ENCODE results near the gene GPR171.
"Not testable (repeated sequence)": the region's sequence is repeated elsewhere in the genome, so short reads cannot be mapped to it uniquely, and the experiment has no call there.

Gene GPR171, protein sequence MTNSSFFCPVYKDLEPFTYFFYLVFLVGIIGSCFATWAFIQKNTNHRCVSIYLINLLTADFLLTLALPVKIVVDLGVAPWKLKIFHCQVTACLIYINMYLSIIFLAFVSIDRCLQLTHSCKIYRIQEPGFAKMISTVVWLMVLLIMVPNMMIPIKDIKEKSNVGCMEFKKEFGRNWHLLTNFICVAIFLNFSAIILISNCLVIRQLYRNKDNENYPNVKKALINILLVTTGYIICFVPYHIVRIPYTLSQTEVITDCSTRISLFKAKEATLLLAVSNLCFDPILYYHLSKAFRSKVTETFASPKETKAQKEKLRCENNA

DNA sequence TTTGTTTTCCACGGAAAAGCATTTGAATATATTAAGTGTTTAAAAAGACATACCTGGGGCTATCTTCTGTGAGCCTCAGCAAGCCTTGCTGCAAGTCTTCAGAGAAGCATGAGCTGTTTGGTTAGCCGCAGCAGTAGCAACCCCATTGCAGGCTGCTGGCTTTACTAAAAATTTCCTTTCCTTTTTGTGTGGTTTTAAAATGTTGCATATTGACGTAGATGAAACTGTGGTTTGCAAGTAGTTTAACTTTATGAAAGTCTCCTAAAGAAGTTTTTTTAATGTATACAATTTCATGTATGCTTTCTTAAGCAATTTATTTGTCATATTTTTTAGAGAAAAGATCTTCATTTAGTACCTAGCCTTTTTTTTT, at the start of gene GPR171:
Gene GPR171, minus strand, starts transcription at position 166 of the 370 bp plus-strand sequence. CDS start 3,830 bp downstream, outside the sequence.
- DNase-seq (ENCODE audit: low read depth in 3 of 3) = peak; percentile 35 to 54 (median 54)

DNA sequence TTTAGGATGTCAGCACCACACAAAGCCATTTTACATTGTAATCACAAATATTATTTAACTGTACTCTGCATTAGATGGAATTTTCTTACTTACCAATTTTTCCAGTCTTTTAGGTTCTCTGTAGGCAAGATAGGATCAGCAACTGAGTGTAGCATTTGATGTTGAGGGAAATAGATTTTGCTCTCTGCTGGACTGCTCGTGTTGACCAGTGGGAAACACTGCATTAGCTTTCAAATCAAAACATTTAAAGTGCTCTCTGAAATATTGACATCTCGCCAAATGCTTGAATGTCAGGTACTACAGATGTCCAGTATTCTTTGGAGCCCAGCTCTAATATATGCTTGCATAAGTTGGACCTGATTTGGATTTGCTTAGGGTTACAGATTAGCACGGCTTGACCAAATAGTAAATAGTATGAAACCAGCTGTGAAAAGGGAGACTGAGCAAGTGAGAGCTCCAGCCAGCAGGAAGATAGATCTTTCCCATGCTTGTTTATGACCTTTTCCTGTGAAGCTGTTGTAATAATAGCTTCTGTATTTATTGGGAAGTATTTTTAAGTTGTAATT, 45.8 kb upstream of the GPR171 start:
- no peak for DNase-seq (ENCODE audit: low read depth in 3 of 3)

DNA sequence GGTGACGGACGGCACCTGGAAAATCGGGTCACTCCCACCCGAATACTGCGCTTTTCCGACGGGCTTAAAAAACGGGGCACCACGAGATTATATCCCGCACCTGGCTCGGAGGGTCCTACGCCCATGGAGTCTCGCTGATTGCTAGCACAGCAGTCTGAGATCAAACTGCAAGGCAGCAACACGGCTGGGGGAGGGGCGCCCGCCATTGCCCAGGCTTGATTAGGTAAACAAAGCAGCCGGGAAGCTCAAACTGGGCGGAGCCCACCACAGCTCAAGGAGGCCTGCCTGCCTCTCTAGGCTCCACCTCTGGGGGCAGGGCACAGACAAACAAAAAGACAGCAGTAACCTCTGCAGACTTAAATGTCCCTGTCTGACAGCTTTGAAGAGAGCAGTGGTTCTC, 39.0 kb upstream of the GPR171 start:
- not testable (repeated sequence) for DNase-seq (ENCODE audit: low read depth in 3 of 3)

DNA sequence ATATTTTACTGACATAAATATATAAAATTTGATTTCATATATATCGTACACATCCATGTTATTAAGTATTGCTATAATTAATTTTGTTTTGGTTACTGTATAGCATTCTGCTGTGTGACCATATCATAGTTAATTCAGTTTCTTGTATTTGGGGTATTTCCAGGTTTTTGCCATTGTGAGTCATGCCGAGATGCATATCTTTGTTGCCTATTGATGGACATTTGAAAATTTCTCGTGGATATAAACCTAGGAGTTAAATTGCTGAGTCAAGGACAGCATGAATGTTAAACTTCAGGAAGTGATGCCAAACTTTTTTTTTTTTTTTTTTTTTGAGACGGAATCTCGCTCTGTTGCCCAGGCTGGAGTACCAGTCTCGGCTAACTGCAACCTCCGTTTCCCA, 33.7 kb upstream of the GPR171 start:
- DNase-seq (ENCODE audit: low read depth in 3 of 3) = no peak

DNA sequence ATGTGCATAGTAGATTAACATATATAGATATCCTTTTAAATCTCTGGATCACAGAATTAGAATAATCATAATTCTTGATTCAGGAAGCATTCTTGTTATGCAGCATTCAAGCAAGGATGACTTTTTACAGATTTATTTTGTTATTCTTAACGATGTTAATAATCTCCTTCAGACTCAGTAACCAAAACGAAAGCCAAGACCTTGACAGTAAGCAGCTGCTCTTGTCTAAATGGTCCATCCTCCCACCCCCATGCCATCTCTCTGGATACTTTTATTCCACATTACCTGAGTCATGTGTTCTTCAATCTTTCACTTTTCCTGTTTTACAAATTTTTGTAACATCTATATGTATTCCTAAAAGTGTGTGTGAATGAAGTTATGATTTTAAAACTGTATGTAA, 33.3 kb upstream of the GPR171 start:
- no peak for DNase-seq (ENCODE audit: low read depth in 3 of 3)

DNA sequence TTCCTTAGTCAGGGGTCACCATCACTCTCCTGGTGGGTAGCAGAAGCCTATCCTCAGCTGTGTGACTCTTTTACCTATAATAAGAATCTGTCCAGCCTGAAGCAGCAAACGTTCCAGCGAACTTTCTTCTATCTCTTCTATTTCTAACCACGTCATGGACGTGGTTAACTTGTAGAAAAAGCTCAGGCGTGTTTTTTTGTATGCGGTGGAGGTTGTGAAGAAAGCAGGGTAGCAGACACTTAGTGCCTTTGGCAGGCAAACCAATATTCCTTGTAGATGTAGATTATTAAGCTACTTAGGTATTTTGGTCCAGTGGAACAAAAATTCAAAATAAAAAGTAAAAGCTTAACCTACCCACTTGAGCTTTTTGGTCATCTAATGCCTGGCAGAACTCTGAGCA, 31.8 kb upstream of the GPR171 start:
- DNase-seq (ENCODE audit: low read depth in 3 of 3) = no peak

DNA sequence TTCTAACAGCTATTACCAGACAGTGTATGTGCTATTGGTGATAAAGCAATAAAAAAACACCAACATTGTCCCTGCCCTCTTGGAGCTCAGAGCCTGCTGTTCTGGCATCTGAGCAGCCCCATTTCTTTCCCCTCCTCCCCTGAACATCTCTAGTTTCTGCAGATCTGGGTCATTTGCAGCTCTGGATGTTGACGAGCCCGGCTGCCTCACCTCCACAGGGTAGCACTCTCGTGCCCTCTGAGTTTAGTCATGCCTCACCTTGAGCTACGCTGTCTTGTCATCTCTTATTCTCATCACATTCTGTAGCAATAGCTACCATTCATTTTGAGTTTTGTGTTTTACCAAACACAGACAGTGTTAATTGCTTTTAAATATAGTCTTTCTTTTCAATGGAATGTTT, 30.0 kb upstream of the GPR171 start:
- no peak for DNase-seq (ENCODE audit: low read depth in 3 of 3)

DNA sequence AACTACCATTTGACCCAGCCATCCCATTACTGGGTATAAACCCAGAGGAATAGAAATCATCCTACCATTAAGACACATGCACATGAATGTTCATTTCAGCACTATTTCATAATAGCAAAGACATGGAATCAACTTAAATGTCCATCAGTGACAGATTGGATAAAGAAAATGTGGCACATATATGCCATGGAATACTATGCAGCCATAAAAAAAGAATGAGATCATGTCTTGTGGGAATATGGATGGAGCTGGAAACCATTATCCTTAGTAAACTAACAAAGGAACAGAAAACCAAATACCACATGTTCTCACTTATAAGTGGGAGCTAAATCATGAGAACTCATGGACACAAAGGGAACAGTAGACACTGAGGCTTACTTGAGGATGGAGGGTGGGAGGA, 29.4 kb upstream of the GPR171 start:
- not testable (repeated sequence) for DNase-seq (ENCODE audit: low read depth in 3 of 3)

DNA sequence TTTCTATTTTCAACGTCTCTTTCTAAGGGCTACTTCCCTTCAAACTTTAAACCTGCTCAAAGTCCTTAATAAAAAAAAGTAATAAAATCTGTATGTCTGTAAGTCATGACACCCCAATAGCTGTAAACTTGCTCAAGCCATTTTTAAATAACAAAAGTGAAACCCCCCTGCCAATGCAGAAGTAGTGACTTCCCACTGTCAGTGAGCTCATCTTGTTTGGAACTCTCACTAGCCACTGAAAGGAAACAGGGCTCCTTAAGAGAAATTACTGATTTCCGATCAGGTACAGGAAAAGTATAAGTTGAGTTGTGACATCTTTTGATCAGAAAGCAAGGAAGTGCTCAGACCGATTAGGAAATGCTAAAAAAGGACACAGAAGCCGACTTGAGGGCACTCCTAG, 27.6 kb upstream of the GPR171 start:
- DNase-seq (ENCODE audit: low read depth in 3 of 3) = no peak

DNA sequence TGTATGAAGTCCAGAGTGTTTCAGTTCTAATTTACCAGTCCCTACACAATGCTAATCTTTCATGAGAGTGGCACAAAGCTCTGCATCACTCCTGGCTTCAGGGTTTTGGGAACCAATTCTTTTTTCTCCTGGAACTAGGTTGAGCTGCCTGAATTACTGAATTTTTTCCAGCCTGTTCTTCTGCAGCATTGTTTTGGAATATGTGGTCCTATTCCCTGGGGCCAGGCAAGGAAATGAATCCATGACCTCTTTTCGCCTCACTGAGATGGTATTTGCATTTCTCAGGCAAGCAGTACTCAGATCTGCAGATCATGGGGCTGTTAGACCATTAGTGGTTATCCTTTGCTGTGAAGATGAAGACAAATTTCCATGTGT, 25.6 kb upstream of the GPR171 start:
- DNase-seq (ENCODE audit: low read depth in 3 of 3) = no peak

DNA sequence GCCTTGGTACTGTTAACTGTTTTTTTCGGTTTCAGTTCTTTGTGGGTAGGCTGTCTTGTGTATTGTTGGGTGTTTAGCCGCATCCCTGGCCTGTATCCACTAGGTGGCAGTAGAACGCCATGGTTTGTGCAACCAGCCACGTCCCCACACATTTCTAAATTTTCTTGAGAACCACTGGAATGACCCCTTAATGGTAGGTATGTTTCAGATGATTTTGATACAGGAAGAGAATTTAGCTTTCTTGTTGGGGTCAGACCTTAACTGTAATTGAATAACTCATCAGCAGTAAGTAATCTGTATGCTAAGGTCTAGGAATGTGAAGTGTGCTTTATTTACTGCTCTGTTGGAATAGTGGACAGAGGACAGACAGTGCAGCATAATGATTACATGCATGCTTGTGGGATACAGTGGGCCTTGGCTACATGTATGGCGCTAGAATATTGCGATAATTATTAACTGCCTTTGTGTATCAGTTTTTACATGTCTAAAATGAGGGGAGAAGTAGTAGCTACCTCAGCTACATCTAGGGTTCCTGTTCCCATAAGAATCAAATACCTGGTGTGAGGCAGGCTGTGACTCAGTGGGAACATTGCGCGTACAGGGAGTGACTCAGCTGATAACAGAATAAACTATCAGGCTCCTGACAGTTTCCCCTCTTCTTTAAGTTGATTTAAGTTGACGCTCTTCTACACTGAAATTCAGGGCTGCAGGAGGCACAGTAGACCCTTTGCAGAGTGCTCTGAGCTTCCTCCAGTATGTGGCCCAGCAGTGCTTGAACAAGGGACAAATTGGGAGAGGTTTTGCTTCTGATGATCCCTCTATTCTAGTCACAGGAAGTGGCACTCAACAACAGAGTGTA, 25.0 kb upstream of the GPR171 start:
- DNase-seq (ENCODE audit: low read depth in 3 of 3) = peak; percentile 54 to 77 (median 67)

DNA sequence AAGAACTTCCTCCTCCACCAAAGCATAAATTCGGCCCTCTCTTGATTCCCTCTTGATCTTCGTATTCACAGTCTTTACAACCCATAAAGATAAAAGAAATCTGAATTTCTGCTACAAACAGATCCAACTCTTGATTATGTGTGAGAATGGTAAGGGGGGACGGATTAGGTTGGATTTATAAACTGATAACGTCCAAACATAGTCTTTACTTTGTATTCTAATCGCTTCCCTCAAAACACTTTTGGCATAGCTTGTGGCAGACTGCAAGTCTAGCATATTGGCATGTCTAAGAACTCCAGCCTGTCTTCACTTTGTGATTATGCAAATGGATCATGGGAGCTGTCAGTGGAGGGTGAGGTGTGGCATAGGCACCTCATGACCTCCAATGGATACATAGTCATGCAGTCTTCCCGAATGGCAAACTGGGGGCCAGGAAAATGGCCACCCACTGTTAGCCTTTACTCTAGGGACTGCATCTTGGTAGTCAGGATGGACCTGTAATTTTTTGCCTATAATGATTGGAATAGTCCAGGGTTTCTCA, 24.3 kb upstream of the GPR171 start:
- DNase-seq (ENCODE audit: low read depth in 3 of 3) = no peak

DNA sequence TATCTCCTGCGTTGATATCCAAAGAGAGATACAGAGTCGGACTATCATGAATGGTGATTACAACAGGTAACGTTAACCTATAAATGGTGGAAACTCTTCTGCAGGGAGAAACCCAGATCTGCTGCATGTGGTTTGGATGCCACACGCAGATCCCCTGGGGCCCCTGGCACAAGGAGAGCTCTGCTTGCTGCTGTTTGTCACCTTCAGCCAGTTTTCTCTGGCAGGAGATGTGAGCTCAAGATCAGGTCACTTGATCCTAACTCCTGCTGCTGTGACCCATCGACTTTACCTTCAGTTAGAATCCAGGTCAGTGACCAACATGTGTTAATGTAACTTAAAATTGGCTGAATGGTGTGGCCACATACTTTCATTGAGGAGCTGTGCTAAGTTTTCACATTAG, 23.8 kb upstream of the GPR171 start:
- no peak for DNase-seq (ENCODE audit: low read depth in 3 of 3)

DNA sequence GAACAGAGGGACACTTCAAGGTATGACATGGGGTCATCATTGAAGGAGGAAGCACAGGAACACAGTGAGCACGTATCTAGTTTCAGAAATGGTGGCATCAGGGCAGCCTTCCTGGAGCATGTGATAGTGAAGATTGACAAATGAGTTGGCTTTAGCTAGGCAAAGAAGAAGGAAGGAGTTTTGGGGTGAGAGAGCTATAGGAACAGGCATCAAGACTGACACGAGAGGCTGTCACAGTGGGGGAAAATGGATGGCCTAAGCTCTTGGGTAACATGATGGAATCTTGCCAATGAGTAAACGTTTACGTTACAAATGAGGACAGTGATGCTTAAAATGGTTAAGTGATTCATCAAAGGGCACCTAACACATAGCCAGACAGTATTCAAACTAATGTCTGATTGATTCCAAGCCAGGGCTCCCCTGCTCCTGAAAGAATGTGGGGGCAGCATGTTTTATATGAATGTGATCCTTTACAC, 23.1 kb upstream of the GPR171 start:
- DNase-seq (ENCODE audit: low read depth in 3 of 3) = no peak

DNA sequence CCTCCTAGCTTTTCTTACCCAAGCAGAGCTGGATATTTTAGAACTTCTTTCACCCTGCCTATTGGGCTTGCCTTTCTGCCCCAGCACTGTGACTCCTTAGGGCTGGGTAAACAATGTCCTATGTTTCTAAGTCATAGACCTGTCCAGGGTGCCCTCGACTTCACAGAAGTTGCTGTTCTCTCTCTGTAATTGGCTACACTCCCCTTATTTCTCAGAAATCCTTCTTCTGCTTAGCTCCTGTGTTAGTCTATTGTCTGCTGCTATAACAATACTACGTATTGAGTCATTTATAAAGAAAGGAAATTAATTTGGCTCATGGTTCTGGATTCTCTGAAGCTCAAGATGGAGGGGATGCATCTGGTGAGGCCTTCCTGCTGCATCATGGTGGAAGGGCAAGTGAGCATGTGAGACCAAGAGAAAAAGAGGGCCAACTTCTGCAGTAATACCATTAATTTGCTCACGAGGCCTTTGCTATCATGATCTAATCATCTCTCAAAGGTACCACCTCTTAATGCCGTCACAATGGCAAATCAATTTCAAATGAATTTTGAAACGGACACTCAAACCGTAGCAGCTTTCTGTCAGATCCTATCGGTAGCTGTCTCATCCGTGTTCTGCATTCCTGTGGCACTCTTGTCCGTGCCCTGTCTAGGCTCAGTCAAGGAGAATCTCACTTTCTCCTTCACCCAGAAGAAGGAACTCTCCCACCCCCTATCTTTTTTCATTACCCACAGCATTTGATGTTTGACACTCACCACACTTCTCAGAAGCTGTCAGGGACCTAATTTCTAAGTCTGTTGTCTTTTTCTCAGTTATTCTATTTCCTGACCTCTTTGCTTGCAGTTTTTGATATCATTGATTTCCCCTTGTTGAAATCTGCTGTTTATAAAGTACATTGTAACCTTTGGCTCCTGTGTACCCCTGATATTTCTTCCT, 22.3 kb upstream of the GPR171 start:
- no peak for DNase-seq (ENCODE audit: low read depth in 3 of 3)

DNA sequence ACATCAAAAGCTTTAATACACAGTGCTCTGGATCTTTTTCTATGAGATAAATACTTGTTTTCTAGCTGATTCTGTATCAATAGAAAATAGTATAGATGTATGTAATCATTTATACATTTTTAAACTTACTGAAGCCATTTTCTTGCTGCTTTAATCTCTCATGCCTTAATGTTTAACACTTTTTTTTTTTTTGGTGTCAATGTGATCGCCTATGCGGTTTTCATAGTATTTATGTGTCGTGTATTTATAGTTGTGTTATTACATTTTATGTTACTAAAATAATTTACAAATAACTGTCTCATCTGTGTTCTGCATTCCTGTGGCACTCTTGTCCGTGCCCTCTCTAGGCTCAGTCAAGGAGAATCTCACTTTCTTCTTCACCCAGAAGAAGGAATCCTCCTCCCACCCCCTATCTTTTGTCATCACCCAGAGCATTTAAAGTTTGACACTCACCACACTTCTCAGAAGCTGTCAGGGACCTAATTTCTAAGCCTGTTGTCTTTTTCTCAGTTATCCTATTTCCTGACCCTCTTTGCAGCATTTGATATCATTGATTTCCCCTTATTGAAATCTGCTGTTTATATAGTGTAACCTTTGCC, 21.4 kb upstream of the GPR171 start:
- DNase-seq (ENCODE audit: low read depth in 3 of 3) = no peak

DNA sequence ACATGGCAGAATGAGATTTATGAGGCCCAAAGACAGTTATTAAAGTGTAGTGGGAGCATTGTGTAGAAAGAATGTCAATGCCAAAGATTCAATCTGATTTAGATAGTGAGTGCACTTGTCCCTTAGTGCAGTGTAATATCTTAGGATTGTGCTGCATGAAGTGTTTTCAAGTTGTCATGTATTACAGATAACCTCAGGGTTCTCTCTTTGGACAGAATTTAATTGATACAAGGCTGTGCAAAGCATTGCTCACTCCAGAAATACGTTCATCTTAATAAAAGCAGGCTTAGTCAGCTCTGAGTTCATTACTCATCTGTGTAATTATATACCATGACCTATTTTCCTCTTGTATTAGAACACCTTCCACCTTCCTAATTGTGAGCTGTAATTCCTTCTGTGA, 16.0 kb upstream of the GPR171 start:
- DNase-seq (ENCODE audit: low read depth in 3 of 3) = no peak

DNA sequence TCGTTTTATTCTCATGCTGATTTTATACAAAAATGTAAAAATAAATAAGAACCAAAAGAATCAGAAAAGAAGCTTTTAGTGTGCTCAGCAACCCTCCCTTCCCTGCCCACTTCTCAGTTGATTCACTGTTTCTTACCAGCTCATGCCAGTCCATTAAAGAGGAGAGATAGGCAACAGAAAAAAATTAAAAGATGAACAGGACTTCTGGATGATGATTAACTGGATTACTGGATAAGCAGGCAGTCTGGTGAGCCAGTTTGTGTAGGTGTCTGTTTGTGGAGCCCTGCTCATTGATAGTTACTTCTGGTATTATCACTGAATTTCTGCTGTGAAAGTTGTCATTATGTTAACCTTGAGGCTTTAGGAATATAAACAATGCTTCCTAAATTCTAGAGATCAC, 15.1 kb upstream of the GPR171 start:
- DNase-seq (ENCODE audit: low read depth in 3 of 3) = no peak

DNA sequence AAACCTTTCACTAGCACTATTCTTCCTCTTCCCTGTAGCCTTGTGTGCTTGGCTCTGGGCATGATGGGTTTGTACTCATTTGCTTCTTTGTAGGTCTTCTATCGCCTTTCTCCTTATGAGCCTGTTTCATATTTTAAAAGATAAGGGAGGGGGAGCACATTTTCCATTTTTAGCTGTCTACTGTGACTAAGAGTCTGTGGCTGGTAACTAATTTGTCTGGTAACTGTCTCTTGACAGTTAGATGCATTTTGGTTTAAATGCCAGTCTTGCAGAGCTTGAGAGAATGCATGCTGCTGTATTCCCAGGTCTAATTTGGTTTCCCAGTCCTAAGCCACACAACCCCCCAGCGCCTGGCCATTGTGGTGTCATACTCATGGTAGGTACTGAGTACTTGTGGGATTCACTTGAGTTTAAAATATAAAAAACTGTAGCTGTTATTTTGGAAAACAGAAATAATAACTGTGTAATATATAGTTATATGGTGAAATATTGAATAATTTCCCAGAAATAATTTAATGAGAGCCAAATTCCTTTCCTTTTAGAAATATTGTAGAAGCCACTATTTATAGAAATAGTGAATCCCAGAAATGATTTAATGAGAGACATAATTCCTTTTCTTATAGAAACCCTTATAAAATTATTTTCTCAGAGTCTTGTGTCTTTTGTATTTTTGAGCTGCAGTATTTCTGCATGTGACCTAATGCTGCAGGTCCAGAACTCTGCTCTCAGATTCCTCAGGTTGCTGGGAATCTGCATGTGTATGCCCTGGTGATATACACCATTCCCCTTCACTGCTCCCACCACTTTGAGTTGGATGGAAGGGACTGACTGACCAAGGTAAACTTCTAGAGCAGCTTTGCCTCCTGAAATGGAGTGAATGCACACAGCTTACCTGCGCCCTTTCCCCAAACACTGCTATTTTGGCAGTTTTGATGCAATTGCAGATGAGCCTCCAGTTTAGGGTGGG, 13.9 kb upstream of the GPR171 start:
- DNase-seq (ENCODE audit: low read depth in 3 of 3) = no peak

DNA sequence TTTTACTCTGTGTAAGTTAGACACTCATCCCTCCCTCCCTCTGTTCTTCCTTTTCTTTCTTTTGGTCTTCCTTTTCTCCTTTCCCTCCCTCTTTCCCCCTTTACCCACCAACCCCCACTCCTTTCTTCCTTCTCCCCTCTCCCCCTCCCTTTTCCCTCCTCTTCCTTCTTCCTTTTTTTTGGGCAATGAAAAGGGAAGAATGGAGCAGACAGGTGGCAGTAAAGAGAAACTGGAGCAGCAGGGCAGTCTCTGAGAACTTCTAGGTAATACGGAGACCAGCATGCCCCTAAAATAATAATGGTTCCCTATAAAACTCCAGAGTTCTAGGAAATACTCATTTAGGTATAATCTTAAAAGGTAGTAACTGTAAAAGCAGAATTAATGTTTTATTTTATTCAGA, 11.4 kb upstream of the GPR171 start:
- no peak for DNase-seq (ENCODE audit: low read depth in 3 of 3)

Measured in stimulated activated CD4-positive, alpha-beta T cell treated with anti-CD3 and anti-CD28 coated beads, TNF-alpha, amount 100 ng/mL, for 24 hours (primary cell).